B cell (primary cell): ENCODE measurements around the gene ALPK3. TPM values are rescaled to one million over a fixed set of nuclear protein-coding genes. Genes with fewer than 3 reads are reported as not detected.

ENCODE experiments used
- ATAC-seq: fragments of 200-7000 bp; cut with Tn5 transposase; one replicate; pipeline ENCODE4 v1.10.0; 2021; ENCODE audit warnings: low read depth, mild to moderate bottlenecking, moderate number of reproducible peaks, moderate library complexity
- CTCF ChIA-PET: fragments of 350-600 bp; sonication (Branson Sonifier 250); formaldehyde crosslinking; loops from one replicate; lab custom pipeline; 2021; ENCODE audit warnings: antibody characterized with exemption, inconsistent platforms; lab: Charles Lee
- POLR2A ChIA-PET: fragments of 350-600 bp; sonication (Branson Sonifier 250); formaldehyde crosslinking; loops from one replicate; lab custom pipeline; 2021; ENCODE audit warnings: antibody characterized with exemption; lab: Charles Lee
- DNase-seq: peaks from one replicate; pipeline ENCODE4 v3.0.0; 2013
- H2AFZ ChIP-seq: 2 replicates; pipeline ENCODE4 v1.6.1; 2012; ENCODE audit warnings: mild to moderate bottlenecking, low read depth, low read length; ENCODE audit not compliant: insufficient read depth, poor library complexity, severe bottlenecking
- H3K27ac ChIP-seq, 2 donors: 1 replicate in 1 of 2; 2 replicates in 1 of 2; pipeline ENCODE4 v1.5.1; 2012 to 2013; ENCODE audit warnings: low read length in 2 of 2, mild to moderate bottlenecking in 2 of 2, moderate library complexity in 1 of 2
- H3K27me3 ChIP-seq, 4 experiments: fragments of 200-600 bp in 1 of 4; sonication (generic) in 1 of 4; replicated peaks in 1 of 4; 1 replicate in 2 of 4; 2 replicates in 2 of 4; pipeline versions ENCODE4 v1.6.1 to v1.7.0; 2013 to 2016; ENCODE audit warnings: low read length in 3 of 4, mild to moderate bottlenecking in 2 of 4, mixed read lengths in 1 of 4, moderate library complexity in 1 of 4; ENCODE audit not compliant: insufficient read depth in 4 of 4, control insufficient read depth in 3 of 4; ENCODE audit errors: control extremely low read depth in 1 of 4
- H3K36me3 ChIP-seq, 2 experiments: replicated peaks in 1 of 2; 1 replicate in 1 of 2; 2 replicates in 1 of 2; pipeline versions ENCODE4 v1.6.1 to v1.7.1; 2013; ENCODE audit warnings: low read length in 1 of 2; ENCODE audit not compliant: insufficient read depth in 2 of 2, control insufficient read depth in 1 of 2; ENCODE audit errors: control extremely low read depth in 1 of 2, extremely low read depth in 1 of 2
- H3K4me1 ChIP-seq, 2 donors: fragments of 200-600 bp in 1 of 2; sonication (generic) in 1 of 2; 1 replicate in 1 of 2; 2 replicates in 1 of 2; pipeline versions ENCODE4 v1.5.1 to v1.6.1; 2013 to 2017; ENCODE audit warnings: low read length in 2 of 2; ENCODE audit not compliant: control insufficient read depth in 2 of 2, insufficient read depth in 2 of 2
- H3K4me2 ChIP-seq: replicated peaks from 2 replicates; pipeline ENCODE3; 2012; ENCODE audit warnings: mild to moderate bottlenecking, low read depth, low read length; ENCODE audit not compliant: poor library complexity, severe bottlenecking
- H3K4me3 ChIP-seq, 5 experiments: fragments of 200-600 bp in 1 of 5; sonication (generic) in 1 of 5; 1 replicate in 3 of 5; 2 replicates in 2 of 5; pipeline versions ENCODE4 v1.5.1 to v1.7.0; 2011 to 2016; ENCODE audit warnings: low read length in 4 of 5, mild to moderate bottlenecking in 4 of 5, low read depth in 2 of 5, control low read depth in 1 of 5, moderate library complexity in 1 of 5; ENCODE audit not compliant: insufficient read depth in 1 of 5; ENCODE audit errors: control extremely low read depth in 1 of 5, extremely low read depth in 1 of 5
- H3K79me2 ChIP-seq: fragments of 200-600 bp; sonication (generic); one replicate; pipeline ENCODE4 v1.6.0; 2016; ENCODE audit warnings: low read length; ENCODE audit not compliant: control insufficient read depth, insufficient read depth
- H3K9ac ChIP-seq: fragments of 200-600 bp; sonication (generic); 2 replicates; pipeline ENCODE4 v1.6.1; 2017; ENCODE audit warnings: mild to moderate bottlenecking, low read length, moderate library complexity
- H3K9me3 ChIP-seq, 3 donors: one replicate each; pipeline versions ENCODE4 v1.6.1 to v1.7.1; 2013; ENCODE audit warnings: low read length in 2 of 3; ENCODE audit not compliant: control insufficient read depth in 2 of 3, insufficient read depth in 1 of 3; ENCODE audit errors: control extremely low read depth in 1 of 3
- H4K20me1 ChIP-seq: 2 replicates; pipeline ENCODE4 v1.6.0; 2012; ENCODE audit warnings: mild to moderate bottlenecking, low read length; ENCODE audit not compliant: insufficient read depth, control insufficient read depth, poor library complexity, severe bottlenecking
- H3K27ac Mint-ChIP-seq: one replicate; pipeline ENCODE4 v1.8.0; 2021; ENCODE audit warnings: mixed read lengths
- H3K27me3 Mint-ChIP-seq: one replicate; pipeline ENCODE4 v1.8.0; 2021; ENCODE audit warnings: mixed read lengths
- H3K4me1 Mint-ChIP-seq: one replicate; pipeline ENCODE4 v1.8.0; 2021; ENCODE audit warnings: mixed read lengths
- H3K4me3 Mint-ChIP-seq: one replicate; pipeline ENCODE4 v1.8.0; 2021; ENCODE audit warnings: mixed read lengths
- H3K9me3 Mint-ChIP-seq: one replicate; pipeline ENCODE4 v1.8.0; 2022; ENCODE audit warnings: mixed read lengths; ENCODE audit not compliant: insufficient read depth
- CTCF ChIP-seq: fragments of 200-600 bp; IDR thresholded peaks from one replicate; pipeline ENCODE4 v1.8.0; 2022; ENCODE audit warnings: antibody characterized with exemption, mild to moderate bottlenecking
- EZH2 ChIP-seq: IDR thresholded peaks from 2 replicates; pipeline ENCODE4 v1.6.1; 2012; ENCODE audit warnings: borderline replicate concordance, low read depth, mild to moderate bottlenecking, moderate library complexity, low read length; ENCODE audit not compliant: insufficient read depth, poor library complexity, severe bottlenecking
- WGBS: methylation state at CpG from one replicate; pipeline ENCODE4 v1.1.5; 2013; ENCODE audit warnings: missing lambda C conversion rate; ENCODE audit not compliant: insufficient coverage; 5-methylcytosine and 5-hydroxymethylcytosine counted together
- intact Hi-C: fragments of 100-400 bp; cut with micrococcal nuclease; formaldehyde crosslinking; loops from one replicate; pipeline ENCODE4 v1.10.0; 2022
- polyA plus RNA-seq: library from polyadenylated mRNA; depleted of rRNA; stranded (reverse); fragments of >200 nt; gene quantifications from 2 replicates; pipeline ENCODE4 v1.2.3, GENCODE V29; 2012
- total RNA-seq, 2 donors: library from RNA; stranded (reverse); fragments of 120-200 nt in 1 of 2; gene quantifications; 1 replicate in 1 of 2; 2 replicates in 1 of 2; pipeline versions ENCODE4 v1.2.3 to v1.2.4, GENCODE V29; 2013 to 2022

The ALPK3 gene
- total and polyA plus RNA-seq, 2 donors (not counting 1 experiment from before 2014, with no cell fraction given): 0.07 to 0.15 TPM

GRCh38 chr15:84846269-84846668, 29.1 kb downstream of the ALPK3 start:
- ChIA-PET CTCF (interaction anchor here (1.4 kb wide), 1 partner anchor 80 kb away, joined by 3 read pairs; no protein-coding TSS in a partner anchor), POLR2A (no interaction called here)
- intact Hi-C loops: loop anchor here (5.0 kb wide), 1 partner anchor 81 kb away; no protein-coding TSS in a partner anchor
- H3K27me3 ChIP-seq: no peaks in the 10 kb centered on the region
- H3K9ac ChIP-seq: no peak overlapping the region
- H3K27ac ChIP-seq: no peak overlapping the region
- Mint-ChIP-seq H3K27me3 (peaks cover 4% of the 10 kb centered on the region), H3K4me3 (no peak overlapping the region), H3K4me1 (no peaks in the 10 kb centered on the region), H3K9me3 (peaks cover 8% of the 10 kb centered on the region), H3K27ac (no peak overlapping the region)
- H3K4me3 ChIP-seq: no peak overlapping the region
- H3K36me3 ChIP-seq: no peaks in the 10 kb centered on the region
- DNase-seq (no peak), ATAC-seq (no peak)
- no peak overlapping the region for H3K4me2 ChIP-seq
- no peak overlapping the region for H2AFZ ChIP-seq
- H3K4me1 ChIP-seq: no peaks in the 10 kb centered on the region
- TF ChIP-seq EZH2 (no peak), CTCF (no peak)
- no CpG with 5 or more reads among the region's 1 CpG for WGBS
- no peaks in the 10 kb centered on the region for H3K79me2 ChIP-seq
- H4K20me1 ChIP-seq: no peaks in the 10 kb centered on the region
- H3K9me3 ChIP-seq: peaks cover 7 to 19% (median 15%) of the 10 kb centered on the region in 3 donors

- no peaks in the 10 kb centered on the region for H3K36me3 ChIP-seq
- H3K4me3 Mint-ChIP-seq: no peak overlapping the region
- DNase-seq (no peak), ATAC-seq (no peak)
- H3K4me3 ChIP-seq: no peak overlapping the region
- H3K9ac ChIP-seq: no peak overlapping the region
- H3K27me3 ChIP-seq: no peaks in the 10 kb centered on the region
- no peak overlapping the region for H2AFZ ChIP-seq
- no peaks in the 10 kb centered on the region for H3K4me1 Mint-ChIP-seq
- intact Hi-C loops: loop anchor here (5.0 kb wide), 1 partner anchor 80 kb away; no protein-coding TSS in a partner anchor
- TF ChIP-seq CTCF (no peak), EZH2 (no peak)
- CTCF ChIA-PET: no interaction called here
- H3K79me2 ChIP-seq: no peaks in the 10 kb centered on the region
- no peaks in the 10 kb centered on the region for H3K27me3 Mint-ChIP-seq
- H4K20me1 ChIP-seq: no peaks in the 10 kb centered on the region
- POLR2A ChIA-PET: no interaction called here
- H3K27ac ChIP-seq: no peak overlapping the region
- no peaks in the 10 kb centered on the region for H3K4me1 ChIP-seq
- no peak overlapping the region for H3K4me2 ChIP-seq
- H3K27ac Mint-ChIP-seq: no peak overlapping the region
- peaks cover 7 to 19% (median 15%) of the 10 kb centered on the region in 3 donors for H3K9me3 ChIP-seq
- peaks cover 8% of the 10 kb centered on the region for H3K9me3 Mint-ChIP-seq
These were observed 30.2 kb downstream of the ALPK3 start for GRCh38 chr15:84847382-84847781.
